Measurements from ENCODE around the gene CEP55. TPM values are rescaled to one million over a fixed set of nuclear protein-coding genes. Genes with fewer than 3 reads are reported as not detected.

The CEP55 gene
- total and polyA plus RNA-seq, 9 of the 15 experiments (the other 6 are each of a cell fraction or from before 2014, with no cell fraction given): 4.4 to 32.5 (median 18.1) TPM

GRCh38 chr10:93457511-93457910 lies 38.9 kb upstream of the CEP55 start:
- peak; percentile 87 for TF ChIP-seq MAFG (tag; conservative IDR thresholded peaks at IDR 0.05)
- TF ChIP-seq MAFK (IDR thresholded peaks at IDR 0.05; ENCODE audit: low read length): peak; percentile 90
- TF ChIP-seq NFE2 (IDR thresholded peaks at IDR 0.05; ENCODE audit: low read depth): no peak
- TF ChIP-seq ZNF316 (IDR thresholded peaks at IDR 0.05): peak; percentile 90
- TF ChIP-seq MAFF (IDR thresholded peaks at IDR 0.05; ENCODE audit: low read length): peak; percentile 89
- TF ChIP-seq HDGF (IDR thresholded peaks at IDR 0.05): no peak
- TF ChIP-seq C11orf30 (IDR thresholded peaks at IDR 0.05; ENCODE audit: low read depth): peak; percentile 75
- no peak overlapping the region for H3K9ac ChIP-seq (ENCODE audit: insufficient read depth in 1 of 2, low read depth in 2 of 2, low read length in 2 of 2)
- no peak overlapping the region for H3K4me2 ChIP-seq (ENCODE audit: insufficient read depth, low read length)
- ATAC-seq (no peak), FAIRE-seq (no peak), DNase-seq (ENCODE audit: extremely low read depth in 1 of 4, low spot score in 3 of 4) (no peak)
- H3K4me1 ChIP-seq (replicated peaks in 1 of 2; ENCODE audit: control insufficient read depth in 2 of 2, insufficient read depth in 2 of 2, low read length in 2 of 2): no peaks in the 10 kb centered on the region
- H3K4me3 ChIP-seq: no peak overlapping the region
- H3K27ac ChIP-seq (ENCODE audit: extremely low read depth, low read depth, low read length): no peak overlapping the region
- ChIA-PET POLR2A (interaction anchor here (1.2 to 1.5 kb wide), 2 partner anchors 9 to 12 kb away, joined by 3 to 4 read pairs; no protein-coding TSS in a partner anchor), CTCF (ENCODE audit: low intra/inter-chr PET ratio) (no interaction called here)
- intact Hi-C loops (cut with micrococcal nuclease) (no loop called here), in situ Hi-C loops (cut with MboI) (no loop called here)
- H3K27me3 ChIP-seq (ENCODE audit: control insufficient read depth in 2 of 2, insufficient read depth in 2 of 2, low read length in 2 of 2): peaks cover 0 to 12% of the 10 kb centered on the region in 2 experiments; a peak in 2 of 5 replicates
- no peak overlapping the region for H2AFZ ChIP-seq (ENCODE audit: low read depth, low read length)
- WGBS (ENCODE audit: insufficient coverage, low coverage, missing lambda C conversion rate): 3% methylated on average over 5 of the region's 8 CpGs
- H3K79me2 ChIP-seq (ENCODE audit: control insufficient read depth, insufficient read depth, low read length): no peaks in the 10 kb centered on the region
- no peaks in the 10 kb centered on the region for H3K9me3 ChIP-seq (replicated peaks; ENCODE audit: control insufficient read depth, insufficient read depth, low read depth, low read length)
- H3K9me1 ChIP-seq (ENCODE audit: control insufficient read depth, insufficient read depth, low read length): no peaks in the 10 kb centered on the region
- H3K36me3 ChIP-seq (ENCODE audit: control insufficient read depth, insufficient read depth, low read length): no peaks in the 10 kb centered on the region
- BruUV-seq (replicated peaks): no TSS peak
- H4K20me1 ChIP-seq (replicated peaks; ENCODE audit: control insufficient read depth, insufficient read depth, low read length): no peaks in the 10 kb centered on the region

GRCh38 chr10:93458821-93459257 lies 37.6 kb upstream of the CEP55 start:
- POLR2A ChIA-PET: no interaction called here
- Histone ChIP-seq H3K36me3 (ENCODE audit: control insufficient read depth, insufficient read depth, low read length) (no peaks in the 10 kb centered on the region), H3K27ac (ENCODE audit: extremely low read depth, low read depth, low read length) (no peak overlapping the region), H3K9me3 (replicated peaks; ENCODE audit: control insufficient read depth, insufficient read depth, low read depth, low read length) (no peaks in the 10 kb centered on the region), H3K27me3 (ENCODE audit: control insufficient read depth in 2 of 2, insufficient read depth in 2 of 2, low read length in 2 of 2) (peaks cover 0 to 12% of the 10 kb centered on the region in 2 experiments; a peak in 2 of 5 replicates), H2AFZ (ENCODE audit: low read depth, low read length) (no peak overlapping the region), H3K4me2 (ENCODE audit: insufficient read depth, low read length) (no peak overlapping the region), H3K9me1 (ENCODE audit: control insufficient read depth, insufficient read depth, low read length) (no peaks in the 10 kb centered on the region), H3K4me1 (replicated peaks in 1 of 2; ENCODE audit: control insufficient read depth in 2 of 2, insufficient read depth in 2 of 2, low read length in 2 of 2) (no peaks in the 10 kb centered on the region), H3K4me3 (no peak overlapping the region), H4K20me1 (replicated peaks; ENCODE audit: control insufficient read depth, insufficient read depth, low read length) (no peaks in the 10 kb centered on the region), H3K9ac (ENCODE audit: insufficient read depth in 1 of 2, low read depth in 2 of 2, low read length in 2 of 2) (no peak overlapping the region), H3K79me2 (ENCODE audit: control insufficient read depth, insufficient read depth, low read length) (no peaks in the 10 kb centered on the region)
- no peak for DNase-seq (ENCODE audit: extremely low read depth in 1 of 4, low spot score in 3 of 4)
- in situ Hi-C loops (cut with MboI): no loop called here
- intact Hi-C loops (cut with micrococcal nuclease): no loop called here
- FAIRE-seq: no peak
- 0% methylated on average over 6 of the region's 6 CpGs for WGBS (ENCODE audit: insufficient coverage, low coverage, missing lambda C conversion rate)
- CTCF ChIA-PET (ENCODE audit: low intra/inter-chr PET ratio): no interaction called here
- no TSS peak for BruUV-seq (replicated peaks)
- no peak for ATAC-seq
- TF ChIP-seq FOSL1 (tag; conservative IDR thresholded peaks at IDR 0.05): peak; percentile 85

All from K562 (cell line).